Endothelial cell of umbilical vein (primary cell): ENCODE measurements around the gene ABTB2.

ENCODE experiments used
- CTCF ChIP-seq, 2 donors: IDR thresholded peaks; 1 replicate in 1 of 2; 2 replicates in 1 of 2; pipeline ENCODE4 v1.5.1; 2011; ENCODE audit warnings: low read length in 2 of 2, mild to moderate bottlenecking in 2 of 2, moderate library complexity in 2 of 2, control low read depth in 1 of 2, inconsistent platforms in 1 of 2, low read depth in 1 of 2; ENCODE audit not compliant: insufficient read depth in 1 of 2; ENCODE audit errors: extremely low read depth in 1 of 2
- EZH2 ChIP-seq: IDR thresholded peaks from 2 replicates; pipeline ENCODE4 v1.6.1; 2012; ENCODE audit warnings: borderline replicate concordance, low read depth, mild to moderate bottlenecking, moderate library complexity, low read length, inconsistent platforms; ENCODE audit not compliant: severe bottlenecking
- FOS ChIP-seq: IDR thresholded peaks from 2 replicates; pipeline ENCODE4 v1.6.1; 2011; ENCODE audit warnings: mild to moderate bottlenecking, low read length, moderate library complexity, borderline replicate concordance; ENCODE audit not compliant: insufficient read depth
- JUN ChIP-seq: IDR thresholded peaks from 2 replicates; pipeline ENCODE4 v1.6.1; 2011; ENCODE audit warnings: borderline replicate concordance, low read depth; ENCODE audit not compliant: insufficient read length, insufficient read depth
- MYC ChIP-seq: IDR thresholded peaks from one replicate; pipeline ENCODE4 v1.6.1; 2011; ENCODE audit warnings: mild to moderate bottlenecking, low read depth, low read length
- POLR2A ChIP-seq: IDR thresholded peaks from 2 replicates; pipeline ENCODE4 v1.6.1; 2012; ENCODE audit warnings: low read depth, mild to moderate bottlenecking, control low read depth, low read length
- POLR2AphosphoS5 ChIP-seq: IDR thresholded peaks from 2 replicates; pipeline ENCODE4 v1.6.1; 2012; ENCODE audit warnings: low read depth, mild to moderate bottlenecking, control low read depth, low read length, moderate library complexity; ENCODE audit not compliant: insufficient read depth
- TF ChIP-seq, protein P1 (sequence below): IDR thresholded peaks from 2 replicates; pipeline ENCODE4 v1.6.1; 2011; ENCODE audit not compliant: insufficient read depth, insufficient read length

DNA sequence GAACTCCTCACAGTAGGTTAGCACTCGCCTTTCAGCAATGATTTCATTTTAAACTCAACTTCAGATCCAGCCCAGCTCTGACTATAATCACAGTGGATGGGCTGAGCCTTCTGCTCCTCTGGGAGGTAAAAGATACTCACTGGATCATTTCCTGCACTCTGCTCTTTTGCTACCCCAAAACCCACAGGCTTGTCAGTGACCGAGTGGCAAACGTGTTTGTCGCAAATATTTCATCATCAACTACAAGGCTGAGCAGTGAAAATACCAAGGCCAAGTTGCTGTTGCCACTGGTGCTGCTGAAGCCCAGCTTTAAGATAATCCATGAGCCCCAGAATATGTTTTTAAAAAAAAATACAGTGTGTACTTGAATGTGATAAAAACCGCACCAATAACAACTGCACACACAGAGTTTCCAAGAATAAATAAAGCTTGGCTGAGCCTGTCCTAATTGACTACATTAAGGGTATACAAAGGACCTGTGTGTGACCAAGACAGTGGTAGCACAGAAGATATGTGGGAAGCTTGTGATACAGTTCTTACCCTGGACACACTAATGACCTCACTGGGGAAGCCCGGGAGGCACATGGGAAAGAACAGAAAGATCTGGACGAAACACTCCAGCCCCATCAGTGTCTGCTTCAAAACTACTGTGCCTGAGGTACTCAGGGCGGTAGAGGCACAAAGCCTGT lies 41.3 kb downstream of the ABTB2 start:
- TF ChIP-seq CTCF (IDR thresholded peaks at IDR 0.05; ENCODE audit: extremely low read depth in 1 of 2, insufficient read depth in 1 of 2, low read depth in 1 of 2, low read length in 2 of 2) (no peak), POLR2A (no peak), EZH2 (no peak), FOS (no peak), POLR2AphosphoS5 (no peak), MYC (no peak), JUN (no peak)
- TF ChIP-seq, protein P1, sequence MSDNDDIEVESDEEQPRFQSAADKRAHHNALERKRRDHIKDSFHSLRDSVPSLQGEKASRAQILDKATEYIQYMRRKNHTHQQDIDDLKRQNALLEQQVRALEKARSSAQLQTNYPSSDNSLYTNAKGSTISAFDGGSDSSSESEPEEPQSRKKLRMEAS, result no peak
